Neuronal stem cell (in vitro differentiated cells): ENCODE data around the gene CCDC30. TPM values are rescaled to one million over a fixed set of nuclear protein-coding genes. Genes with fewer than 3 reads are reported as not detected.
A peak's percentile ranks its signal among the peaks of the same experiment; 100 is the strongest.

Source experiments
- DNase-seq: peaks from one replicate; pipeline ENCODE4 v3.0.0-alpha.2; 2013; ENCODE audit warnings: low spot score
- H2AFZ ChIP-seq: one replicate; pipeline ENCODE4 v1.6.1; 2013; ENCODE audit warnings: mild to moderate bottlenecking, low read length, inconsistent platforms
- H2AK5ac ChIP-seq: 2 replicates; pipeline ENCODE4 v1.6.1; 2013; ENCODE audit warnings: low read depth, mild to moderate bottlenecking, inconsistent platforms, low read length, moderate library complexity, mixed read lengths
- H2BK120ac ChIP-seq: 2 replicates; pipeline ENCODE4 v1.6.1; 2013; ENCODE audit warnings: low read depth, mild to moderate bottlenecking, inconsistent platforms, low read length, moderate library complexity, mixed read lengths
- H2BK12ac ChIP-seq: one replicate; pipeline ENCODE4 v1.6.1; 2013; ENCODE audit warnings: low read length, inconsistent platforms
- H2BK15ac ChIP-seq: 2 replicates; pipeline ENCODE4 v1.6.1; 2013; ENCODE audit warnings: mild to moderate bottlenecking, low read length, inconsistent platforms, mixed read lengths
- H2BK5ac ChIP-seq: one replicate; pipeline ENCODE4 v1.6.1; 2013; ENCODE audit warnings: inconsistent platforms, mild to moderate bottlenecking, low read length, moderate library complexity
- H3K14ac ChIP-seq: one replicate; pipeline ENCODE4 v1.6.1; 2013; ENCODE audit warnings: low read length, inconsistent platforms
- H3K18ac ChIP-seq: 2 replicates; pipeline ENCODE4 v1.6.1; 2013; ENCODE audit warnings: low read length, inconsistent platforms
- H3K23ac ChIP-seq: 2 replicates; pipeline ENCODE4 v1.6.1; 2013; ENCODE audit warnings: low read depth, mild to moderate bottlenecking, mixed read lengths, low read length, inconsistent platforms; ENCODE audit not compliant: poor library complexity
- H3K27ac ChIP-seq: replicated peaks from 3 replicates; pipeline ENCODE4 v1.5.1; 2013; ENCODE audit warnings: low read length, inconsistent platforms
- H3K27me3 ChIP-seq, 3 experiments: 2 replicates each; pipeline ENCODE4 v1.6.1; 2013; ENCODE audit warnings: low read length in 3 of 3, mild to moderate bottlenecking in 2 of 3, inconsistent platforms in 1 of 3, low read depth in 1 of 3, mixed read lengths in 1 of 3, moderate library complexity in 1 of 3; ENCODE audit not compliant: control insufficient read depth in 3 of 3, insufficient read depth in 3 of 3
- H3K36me3 ChIP-seq, 2 donors: replicated peaks in 1 of 2; 2 replicates each; pipeline ENCODE4 v1.6.1; 2013; ENCODE audit warnings: low read length in 2 of 2; ENCODE audit not compliant: control insufficient read depth in 2 of 2, insufficient read depth in 2 of 2
- H3K4ac ChIP-seq: 2 replicates; pipeline ENCODE4 v1.6.1; 2013; ENCODE audit warnings: inconsistent platforms, mild to moderate bottlenecking, low read length, moderate library complexity
- H3K4me1 ChIP-seq, 2 donors: 1 replicate in 1 of 2; 2 replicates in 1 of 2; pipeline ENCODE4 v1.6.1; 2013; ENCODE audit warnings: low read length in 2 of 2, low read depth in 1 of 2; ENCODE audit not compliant: control insufficient read depth in 2 of 2, insufficient read depth in 1 of 2
- H3K4me2 ChIP-seq: one replicate; pipeline ENCODE4 v1.6.1; 2013; ENCODE audit warnings: mild to moderate bottlenecking, low read length, inconsistent platforms; ENCODE audit not compliant: insufficient read depth, poor library complexity, severe bottlenecking
- H3K4me3 ChIP-seq, 2 donors: 2 replicates each; pipeline ENCODE4 v1.5.1; 2013; ENCODE audit warnings: low read length in 2 of 2, mild to moderate bottlenecking in 2 of 2, inconsistent platforms in 1 of 2, moderate library complexity in 1 of 2
- H3K79me1 ChIP-seq: one replicate; pipeline ENCODE4 v1.6.1; 2013; ENCODE audit warnings: low read depth, mild to moderate bottlenecking, inconsistent platforms, low read length, moderate library complexity
- H3K9ac ChIP-seq: one replicate; pipeline ENCODE4 v1.6.1; 2013; ENCODE audit warnings: mild to moderate bottlenecking, low read depth, low read length, inconsistent platforms; ENCODE audit not compliant: poor library complexity
- H3K9me3 ChIP-seq, 2 donors: replicated peaks in 1 of 2; 2 replicates each; pipeline versions ENCODE3 to v1.6.1; 2013; ENCODE audit warnings: low read length in 2 of 2, mild to moderate bottlenecking in 2 of 2, inconsistent platforms in 1 of 2, low read depth in 1 of 2, mixed read lengths in 1 of 2, moderate library complexity in 1 of 2; ENCODE audit not compliant: control insufficient read depth in 2 of 2, insufficient read depth in 1 of 2
- H4K8ac ChIP-seq: one replicate; pipeline ENCODE4 v1.6.1; 2013; ENCODE audit warnings: low read depth, mild to moderate bottlenecking, inconsistent platforms, low read length, moderate library complexity
- H4K91ac ChIP-seq: one replicate; pipeline ENCODE4 v1.6.1; 2013; ENCODE audit warnings: low read length, low read depth, mild to moderate bottlenecking, inconsistent platforms; ENCODE audit not compliant: poor library complexity
- WGBS, 2 donors: extraction: QIAGEN DNeasy Blood & Tissue Kit; methylation state at CpG; one replicate each; pipeline ENCODE4 v1.1.7; 2013; ENCODE audit warnings: missing lambda C conversion rate in 2 of 2, mixed read lengths in 1 of 2; ENCODE audit not compliant: insufficient read length in 2 of 2, insufficient replicate concordance in 1 of 2; ENCODE audit errors: extremely low coverage in 2 of 2; 5-methylcytosine and 5-hydroxymethylcytosine counted together
- polyA plus RNA-seq, 2 experiments: library from polyadenylated mRNA; stranded (reverse); fragments of 200-250 nt; gene quantifications; one replicate each; pipeline ENCODE4 v1.2.3, GENCODE V29; 2013

Gene CCDC30
- polyA plus RNA-seq (2013, experiment 1 of 2) = 7.5 TPM
- 7.7 TPM for polyA plus RNA-seq (2013, experiment 2 of 2)

GRCh38 chr1:42462828-42463763, at the start of gene CCDC30:
TSS of gene CCDC30 (plus strand) at chr1:42463286. CDS start at chr1:42480552, 17,266 bp downstream.
- no CpG with 5 or more reads among the region's 59 CpGs for WGBS, 2 donors
- H3K27ac ChIP-seq = peak within 1 kb of the TSS; percentile 69

DNA sequence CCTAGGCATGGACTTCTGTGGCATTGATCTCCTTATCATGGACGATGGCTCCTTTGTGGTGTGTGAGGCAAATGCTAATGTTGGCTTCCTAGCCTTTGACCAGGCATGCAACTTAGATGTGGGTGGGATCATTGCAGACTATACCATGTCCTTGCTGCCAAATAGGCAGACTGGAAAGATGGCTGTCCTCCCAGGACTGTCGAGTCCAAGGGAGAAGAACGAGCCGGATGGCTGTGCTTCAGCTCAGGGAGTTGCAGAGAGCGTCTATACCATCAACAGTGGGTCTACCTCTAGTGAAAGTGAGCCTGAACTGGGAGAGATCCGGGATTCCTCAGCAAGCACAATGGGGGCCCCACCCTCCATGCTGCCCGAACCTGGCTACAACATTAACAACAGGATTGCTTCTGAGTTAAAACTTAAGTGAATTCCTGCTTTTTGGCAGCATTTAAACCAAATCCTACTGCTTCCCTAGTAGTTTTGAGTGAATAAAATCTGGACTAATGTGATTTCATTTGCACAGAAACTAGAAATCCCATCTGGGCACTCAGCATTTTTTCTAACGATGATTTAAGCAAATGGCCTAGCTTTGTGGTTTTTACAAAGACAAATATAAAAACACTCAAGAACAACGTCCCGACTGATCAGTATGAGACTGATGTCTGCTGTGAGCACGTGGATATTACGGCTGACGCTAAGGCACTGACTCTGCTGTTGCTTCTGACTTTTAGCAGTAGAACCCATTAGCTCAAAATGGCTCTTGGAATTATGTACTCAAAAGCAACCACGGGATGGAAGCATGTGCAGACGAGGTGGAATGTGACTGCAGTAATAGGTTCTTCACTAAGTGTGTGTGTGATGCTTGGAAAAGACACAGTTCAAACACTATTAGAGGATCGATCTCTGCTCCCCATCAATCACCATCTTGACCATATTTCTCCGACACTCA, 48.3 kb upstream of the CCDC30 start:
- Histone ChIP-seq H3K23ac (no peak overlapping the region), H3K9ac (peak overlapping the region; percentile 50), H3K9me3 (no peaks in the 10 kb centered on the region), H3K18ac (no peak overlapping the region), H3K14ac (no peak overlapping the region), H3K4me3 (peak overlapping the region in 1 of 2 donors; percentile 60), H2AK5ac (no peak overlapping the region), H3K27ac (no peak overlapping the region), H2BK120ac (no peak overlapping the region), H3K4ac (no peak overlapping the region), H4K8ac (no peak overlapping the region), H3K79me1 (no peaks in the 10 kb centered on the region), H2AFZ (no peak overlapping the region), H3K4me1 (peaks cover 0 to 2% of the 10 kb centered on the region in 2 donors), H3K4me2 (no peak overlapping the region), H2BK15ac (no peak overlapping the region), H2BK5ac (no peak overlapping the region), H3K36me3 (no peaks in the 10 kb centered on the region), H4K91ac (no peak overlapping the region), H3K27me3 (peaks cover 0 to 11% (median 0%) of the 10 kb centered on the region in 3 experiments), H2BK12ac (no peak overlapping the region)
- WGBS, 2 donors = no CpG with 5 or more reads among the region's 17 CpGs
- DNase-seq = no peak

More at GRCh38 chr1:42462828-42463763, at the start of gene CCDC30:
- H3K4me3 ChIP-seq = peak within 1 kb of the TSS; percentile 82 to 89
- no peak within 1 kb of the TSS for H3K14ac ChIP-seq
- H2BK120ac ChIP-seq = no peak within 1 kb of the TSS
- no peak within 1 kb of the TSS for H3K23ac ChIP-seq
- no peak within 1 kb of the TSS for H3K9ac ChIP-seq
- peaks cover 4% of the 10 kb centered on the region in 2 donors for H3K4me1 ChIP-seq
- H2BK12ac ChIP-seq = no peak within 1 kb of the TSS
- no peak within 1 kb of the TSS for H2AK5ac ChIP-seq
- H2AFZ ChIP-seq = peak within 1 kb of the TSS; percentile 97
- H2BK15ac ChIP-seq = no peak within 1 kb of the TSS
- peak within 1 kb of the TSS; percentile 73 for H3K18ac ChIP-seq
- DNase-seq = peak; percentile 97
- H3K79me1 ChIP-seq = no peaks in the 10 kb centered on the region
- no peak within 1 kb of the TSS for H3K4ac ChIP-seq
- peaks cover 0 to 22% of the 10 kb centered on the region in 2 donors for H3K36me3 ChIP-seq
- peak within 1 kb of the TSS; percentile 95 for H3K4me2 ChIP-seq
- H2BK5ac ChIP-seq = no peak within 1 kb of the TSS
- H3K27me3 ChIP-seq = no peaks in the 10 kb centered on the region
- no peaks in the 10 kb centered on the region for H3K9me3 ChIP-seq
- no peak within 1 kb of the TSS for H4K8ac ChIP-seq
- no peak within 1 kb of the TSS for H4K91ac ChIP-seq

GRCh38 chr1:42417166-42417565, 45.9 kb upstream of the CCDC30 start:
- no peaks in the 10 kb centered on the region for H3K9me3 ChIP-seq
- no peak overlapping the region for H3K4me2 ChIP-seq
- H2BK12ac ChIP-seq = no peak overlapping the region
- H4K8ac ChIP-seq = no peak overlapping the region
- H2BK5ac ChIP-seq = no peak overlapping the region
- no peak overlapping the region for H3K9ac ChIP-seq
- H3K18ac ChIP-seq = no peak overlapping the region
- no peak for DNase-seq
- no peaks in the 10 kb centered on the region for H3K36me3 ChIP-seq
- H2AK5ac ChIP-seq = no peak overlapping the region
- no peak overlapping the region for H3K4ac ChIP-seq
- H3K4me3 ChIP-seq = no peak overlapping the region
- no peak overlapping the region for H3K23ac ChIP-seq
- H4K91ac ChIP-seq = no peak overlapping the region
- no peak overlapping the region for H2AFZ ChIP-seq
- no peak overlapping the region for H3K27ac ChIP-seq
- H3K14ac ChIP-seq = no peak overlapping the region
- peaks cover 0 to 21% (median 0%) of the 10 kb centered on the region in 3 experiments for H3K27me3 ChIP-seq
- peaks cover 0 to 4% of the 10 kb centered on the region in 2 donors for H3K4me1 ChIP-seq
- no CpG with 5 or more reads among the region's 3 CpGs for WGBS, 2 donors
- H2BK15ac ChIP-seq = no peak overlapping the region
- H2BK120ac ChIP-seq = no peak overlapping the region
- H3K79me1 ChIP-seq = no peaks in the 10 kb centered on the region
